Stimulated activated CD4-positive, alpha-beta T cell treated with anti-CD3 and anti-CD28 coated beads, Interleukin-12 subunit alpha, Interleukin-12 subunit beta, amount 100 ng/mL, for 24 hours (primary cell): ENCODE data around the gene WFDC1.

Experiments used
- DNase-seq, 2 experiments: peaks; one replicate each; pipeline ENCODE4 v3.0.0-alpha.2; 2020; ENCODE audit warnings: low read depth in 2 of 2

Gene WFDC1

GRCh38 chr16:84351630-84352029 lies 57.0 kb downstream of the WFDC1 start:
- DNase-seq, result no peak

- DNase-seq, result no peak
Observed at GRCh38 chr16:84354306-84354705, 59.6 kb downstream of the WFDC1 start.

DNA sequence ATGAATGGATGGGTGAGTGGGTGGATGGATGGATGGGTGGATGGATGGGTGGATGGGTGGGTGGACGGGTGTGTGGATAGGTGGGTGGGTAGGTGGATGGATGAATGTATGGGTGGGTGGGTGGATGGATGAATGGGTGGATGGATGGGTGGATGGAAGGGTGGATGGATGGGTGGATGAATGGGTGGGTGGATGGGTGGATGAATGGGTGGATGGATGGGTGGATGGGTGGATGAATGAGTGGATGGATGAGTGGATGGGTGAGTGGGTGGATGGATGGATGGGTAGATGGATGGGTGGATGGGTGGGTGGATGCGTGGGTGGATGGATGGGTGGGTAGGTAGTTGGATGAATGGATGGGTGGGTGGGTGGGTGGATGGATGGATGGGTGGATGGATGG lies 60.5 kb downstream of the WFDC1 start:
- no peak for DNase-seq

DNA sequence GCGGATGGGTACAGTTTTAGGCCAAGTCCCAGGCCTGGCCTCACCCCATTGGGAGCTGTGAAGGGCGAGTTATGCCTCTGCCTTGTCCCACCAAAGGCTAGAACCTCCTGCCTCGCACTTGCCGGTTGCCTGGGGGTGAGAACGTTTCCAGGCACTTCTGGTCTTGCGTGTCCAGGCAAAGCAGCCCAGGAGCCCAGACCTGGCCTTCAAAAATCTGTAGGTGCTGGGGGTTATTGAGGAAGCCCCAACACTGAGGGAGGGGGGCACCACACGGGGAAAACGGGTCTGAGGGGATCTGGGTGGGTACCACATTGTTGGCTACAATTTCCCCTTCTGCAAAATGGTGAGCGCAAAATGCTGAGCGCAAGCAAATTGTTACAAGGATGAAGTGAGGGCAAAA lies 61.5 kb downstream of the WFDC1 start:
- no peak for DNase-seq

GRCh38 chr16:84356591-84357116 lies 62.0 kb downstream of the WFDC1 start:
- DNase-seq, result no peak

GRCh38 chr16:84357191-84357651 lies 62.5 kb downstream of the WFDC1 start:
- no peak for DNase-seq

DNA sequence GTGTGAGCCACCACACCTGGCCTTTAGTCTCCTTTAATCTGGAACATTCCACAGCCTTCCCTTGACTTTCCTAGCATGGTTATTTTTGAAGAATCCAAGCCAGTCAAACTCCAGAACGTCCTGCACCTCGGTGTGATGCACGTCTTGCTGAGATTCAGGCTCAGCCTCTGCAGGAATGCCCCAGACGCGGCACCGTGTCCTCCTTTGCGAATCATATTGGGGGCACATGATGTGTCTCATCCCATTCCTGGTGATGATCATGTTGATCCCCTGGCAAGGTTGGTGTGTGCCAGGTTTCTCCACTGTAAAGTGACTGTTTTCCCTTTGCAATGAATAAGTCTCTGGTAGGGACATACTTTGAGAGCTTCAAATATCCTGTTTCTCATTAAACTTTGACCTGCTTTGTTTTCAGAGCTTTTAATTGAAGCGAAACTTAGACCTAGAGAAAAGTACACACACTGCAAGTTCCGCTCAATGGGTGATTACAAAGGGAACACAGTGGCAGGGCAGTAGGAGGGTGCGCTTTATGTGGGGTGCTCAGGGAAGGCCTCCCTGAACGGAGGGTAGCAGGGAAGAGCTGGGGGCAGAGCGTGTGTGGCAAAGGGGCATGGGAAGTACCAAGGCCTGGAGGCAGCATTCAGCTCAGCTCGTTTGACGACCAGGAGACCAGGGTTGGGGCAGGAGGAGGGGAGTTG lies 64.1 kb downstream of the WFDC1 start:
- no peak for DNase-seq

DNA sequence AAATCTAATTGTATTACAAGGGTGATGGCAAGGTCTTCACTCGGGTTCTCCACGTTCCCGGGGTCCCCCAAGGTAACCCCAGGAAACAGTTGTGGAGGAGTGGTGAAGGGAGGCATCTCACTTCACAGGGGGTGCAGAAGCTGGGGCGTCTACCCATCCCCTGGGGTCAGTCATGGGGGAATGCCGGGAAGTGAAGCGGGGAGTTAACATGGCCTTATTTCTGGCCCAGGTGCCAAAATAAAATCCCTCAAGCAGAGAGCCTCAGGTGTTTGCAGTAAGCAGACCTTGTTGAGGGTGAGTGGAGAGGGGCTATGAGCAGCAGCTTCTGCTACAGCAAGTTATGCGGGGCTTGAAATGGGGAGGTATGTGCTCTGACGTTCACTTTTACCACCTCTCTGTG lies 64.6 kb downstream of the WFDC1 start:
- no peak for DNase-seq

DNA sequence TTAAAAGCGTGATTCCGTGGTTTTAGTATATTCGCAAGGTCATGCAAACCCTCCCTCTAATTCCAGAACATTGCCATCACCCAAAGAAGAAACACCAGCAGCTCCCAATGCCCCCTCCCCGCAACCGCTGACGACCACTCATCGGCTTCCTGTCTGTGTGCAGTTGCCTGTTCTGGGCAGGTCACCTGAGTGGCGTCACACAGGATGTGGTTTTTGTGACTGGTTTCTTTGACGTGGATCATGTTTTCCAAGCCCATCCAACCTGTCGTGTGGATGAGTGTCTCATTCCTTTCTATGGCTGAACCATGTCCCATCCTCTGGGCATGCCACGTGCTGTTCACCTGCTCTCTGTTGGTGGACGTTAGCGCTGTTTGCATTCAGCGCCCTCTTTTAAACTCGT lies 65.5 kb downstream of the WFDC1 start:
- peak in 1 of 2 experiments; percentile 29 for DNase-seq

DNA sequence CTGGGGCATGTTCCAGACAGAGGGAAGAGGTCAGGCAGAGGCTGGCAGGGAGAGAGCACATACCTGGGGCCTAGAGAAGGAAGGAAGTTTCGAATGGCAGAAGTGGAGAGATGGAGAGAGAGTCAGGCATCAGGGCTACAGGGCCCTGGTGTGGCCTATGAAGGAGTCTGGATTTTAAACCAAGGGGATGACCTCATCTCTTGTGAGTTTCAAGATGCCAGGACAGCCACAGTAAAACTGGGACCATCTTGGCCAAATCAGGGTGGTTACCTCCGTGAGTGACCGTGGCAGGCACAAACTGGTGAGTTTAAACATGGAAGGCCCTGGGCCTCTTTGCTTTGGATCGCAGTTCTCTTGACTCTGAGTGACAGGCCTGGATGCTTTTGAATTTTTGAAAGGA lies 66.1 kb downstream of the WFDC1 start:
- no peak for DNase-seq

GRCh38 chr16:84361546-84361945 lies 66.9 kb downstream of the WFDC1 start:
- DNase-seq, result no peak

DNA sequence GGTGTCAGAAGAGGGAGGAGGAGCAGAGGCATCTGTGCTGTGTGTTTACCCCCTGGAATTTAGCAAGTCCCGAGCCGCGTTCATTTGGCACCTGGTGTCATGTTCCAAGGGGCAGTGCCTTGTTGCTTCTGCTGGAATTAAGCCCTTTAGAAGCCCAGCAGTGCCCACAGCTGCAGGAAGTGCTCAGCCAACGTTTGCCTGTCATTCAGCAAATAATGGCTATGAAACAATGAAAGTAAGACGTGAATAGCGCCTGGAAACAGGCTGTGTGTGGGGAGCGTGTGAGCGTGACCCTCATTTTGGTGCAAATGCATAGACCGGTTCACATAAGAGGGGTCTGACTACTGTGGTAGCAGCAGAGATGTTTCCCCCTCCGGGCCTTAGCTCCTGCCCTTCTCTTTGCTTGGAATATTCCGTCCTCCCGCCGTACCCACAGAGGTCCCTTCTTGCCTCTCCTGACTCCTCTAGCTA lies 67.8 kb downstream of the WFDC1 start:
- DNase-seq, result no peak

GRCh38 chr16:84366208-84366607 lies 71.5 kb downstream of the WFDC1 start:
- DNase-seq, result no peak

GRCh38 chr16:84367297-84367680 lies 72.6 kb downstream of the WFDC1 start:
- no peak for DNase-seq

DNA sequence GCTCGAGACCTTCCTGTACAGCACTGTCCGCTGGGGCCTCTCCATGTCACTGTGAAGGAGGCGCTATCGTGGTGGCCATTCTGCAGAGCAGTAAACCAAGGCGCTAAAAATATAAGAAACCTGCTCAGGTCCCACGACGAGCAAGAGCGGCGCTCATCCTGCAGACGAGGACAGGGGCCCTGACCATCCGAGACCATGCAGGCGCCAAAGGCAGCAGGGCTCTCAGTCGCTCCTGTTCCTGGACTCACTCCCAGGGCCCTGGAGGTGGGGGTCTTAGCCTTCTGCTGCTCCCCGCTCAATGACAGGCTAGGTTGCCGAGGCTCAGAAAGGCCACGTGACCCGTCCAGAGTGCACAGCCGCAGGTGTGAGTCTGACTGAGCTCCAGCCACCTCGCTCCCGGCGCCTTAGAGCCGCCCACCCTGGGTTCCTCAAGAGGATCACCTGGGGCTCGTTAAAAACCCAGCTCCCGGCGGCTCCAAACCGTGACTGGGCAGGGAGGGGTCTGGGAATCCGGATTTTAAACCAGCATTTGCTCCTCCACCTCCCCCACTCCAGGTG lies 73.2 kb downstream of the WFDC1 start:
- no peak for DNase-seq

DNA sequence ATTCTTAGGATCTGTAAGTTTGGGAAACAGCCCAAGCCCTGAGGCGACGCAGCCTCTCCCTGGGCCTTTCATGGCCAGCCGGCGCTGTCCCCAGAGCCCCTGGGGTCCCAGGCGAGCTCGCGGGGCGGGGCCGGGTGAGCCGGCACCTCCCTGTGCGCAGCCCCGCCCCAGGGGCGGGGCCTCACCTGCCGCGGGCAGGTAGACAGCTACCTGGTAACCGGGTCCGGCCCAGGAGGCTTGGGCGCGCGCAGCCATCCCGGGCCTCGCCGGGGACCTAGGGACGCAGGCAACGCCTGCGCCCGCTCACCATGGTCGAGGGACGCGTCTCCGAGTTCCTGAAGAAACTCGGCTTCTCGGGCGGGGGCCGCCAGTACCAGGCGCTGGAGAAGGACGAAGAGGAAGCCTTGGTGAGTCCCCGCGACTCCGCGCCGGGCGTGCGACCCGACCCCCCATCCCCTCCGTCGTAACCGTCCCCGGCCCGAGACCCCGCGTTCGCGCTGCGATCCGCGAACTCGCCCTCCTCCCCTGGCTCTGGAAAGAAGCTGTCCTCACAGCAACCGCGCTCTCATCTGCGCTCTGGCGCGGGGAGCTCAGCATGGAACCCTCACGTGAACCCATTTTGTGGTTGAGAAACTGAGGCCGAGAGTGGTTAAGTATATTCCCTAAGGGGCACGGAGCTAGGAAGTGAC lies 73.8 kb downstream of the WFDC1 start, which contains the start of gene ATP2C2:
ATP2C2 (plus strand) TSS at position 231 of the 689 bp plus-strand sequence; CDS start at position 309, 78 bp downstream.
- no peak for DNase-seq

DNA sequence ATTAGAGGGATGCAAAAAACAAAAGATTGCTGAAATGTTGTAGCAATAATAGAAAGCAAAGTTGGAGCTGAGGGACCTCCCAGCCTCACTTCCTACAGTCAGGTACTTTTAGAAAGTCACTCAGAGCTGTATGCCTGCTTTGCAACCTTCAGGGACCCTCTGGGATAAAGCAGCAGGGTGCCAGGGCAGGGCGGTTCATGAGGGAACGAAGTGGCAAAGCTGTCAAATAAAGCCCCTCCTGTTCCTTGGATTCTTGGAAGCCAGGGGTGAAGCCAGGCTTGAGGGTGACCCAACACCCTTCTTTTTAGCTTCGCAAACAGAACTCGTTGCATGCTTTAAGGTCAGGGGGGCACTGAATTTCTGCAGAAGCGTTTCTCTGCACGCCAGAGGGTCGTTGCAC lies 74.4 kb downstream of the WFDC1 start:
- no peak for DNase-seq

DNA sequence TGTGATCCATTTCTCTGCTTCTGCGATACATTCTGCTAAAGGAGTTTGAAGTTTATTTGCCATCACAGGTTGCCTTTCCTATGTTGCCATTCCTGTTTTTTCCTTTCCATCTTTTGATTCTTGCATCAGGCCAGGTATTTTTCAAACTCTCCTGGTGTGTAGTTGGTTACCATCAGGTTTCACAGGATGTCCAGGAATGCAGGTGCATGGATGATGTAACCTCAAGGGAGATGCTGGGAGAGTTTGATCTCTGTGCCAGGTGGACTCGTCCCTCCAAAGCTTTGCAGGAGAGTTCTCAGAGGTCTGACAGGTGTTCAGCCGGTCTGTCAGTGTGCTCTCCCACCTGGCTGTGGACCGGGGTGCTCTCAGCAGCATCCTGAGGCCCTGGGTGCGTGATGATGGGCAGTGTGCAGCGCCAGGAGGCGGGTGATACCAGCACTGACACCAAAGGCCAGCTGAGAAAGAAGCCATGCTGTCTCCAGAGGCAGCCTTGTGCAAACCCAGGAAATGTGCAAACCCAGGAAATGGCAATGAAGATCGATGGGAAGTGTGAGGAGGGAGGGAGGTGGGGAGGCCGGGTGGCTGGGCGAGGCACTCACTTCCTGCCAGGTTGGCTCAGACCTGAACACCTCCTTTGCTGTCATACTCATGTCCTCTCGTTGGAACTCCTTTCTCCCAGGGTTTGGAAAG lies 75.4 kb downstream of the WFDC1 start:
- no peak for DNase-seq

DNA sequence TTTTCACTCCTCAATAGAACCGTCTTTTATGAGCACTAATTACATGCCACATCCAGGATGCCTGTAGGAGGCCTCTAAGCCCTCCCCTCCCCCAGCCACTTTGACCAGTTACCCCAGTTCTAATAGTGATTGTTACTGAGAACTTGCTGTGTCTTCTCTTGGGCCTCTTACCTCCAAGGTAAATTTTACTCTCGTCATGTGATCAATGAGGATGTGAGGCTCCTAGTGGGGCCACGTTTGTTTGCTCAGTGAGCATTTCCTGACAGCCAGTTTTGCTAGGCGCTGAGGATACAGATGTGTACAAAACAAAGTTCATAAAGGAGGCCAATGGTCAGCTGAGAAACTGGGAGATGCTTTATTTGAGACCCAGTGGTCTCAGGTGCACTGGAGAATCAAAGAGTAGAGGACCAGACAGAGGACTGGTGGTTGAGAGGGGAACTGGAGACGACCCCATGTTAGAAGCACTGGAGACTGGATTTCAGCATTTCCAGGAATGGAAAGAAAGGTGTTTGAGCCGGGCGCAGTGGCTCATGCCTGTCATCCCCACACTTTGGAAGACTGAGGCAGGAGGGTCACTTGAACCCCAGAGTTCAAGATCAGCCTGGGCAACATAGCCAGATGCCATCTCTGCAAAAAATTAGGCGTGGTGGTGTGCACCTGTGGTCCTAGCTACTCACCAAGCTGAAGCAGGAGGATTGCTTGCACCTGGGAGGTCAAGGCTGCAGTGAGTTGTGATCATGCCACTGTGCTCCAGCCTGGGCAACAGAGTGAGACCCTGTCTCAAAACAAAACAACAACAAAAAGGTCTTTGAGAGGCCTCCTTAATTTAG lies 76.3 kb downstream of the WFDC1 start:
- DNase-seq, result no peak

- DNase-seq, result no peak
Observed at GRCh38 chr16:84371553-84371865, 76.8 kb downstream of the WFDC1 start.

- DNase-seq, result no peak
Observed at GRCh38 chr16:84373907-84374489, 79.3 kb downstream of the WFDC1 start.
